HepG2 (cell line): ENCODE data around the gene DENND4B. TPM values are rescaled to one million over a fixed set of nuclear protein-coding genes. Genes with fewer than 3 reads are reported as not detected.
A peak's percentile ranks its signal among the peaks of the same experiment; 100 is the strongest.

Source experiments
- ASH2L ChIP-seq: fragments of 300-600, 200-600 bp; sonication (generic); IDR thresholded peaks from 2 replicates; pipeline ENCODE4 v1.7.0; 2017; ENCODE audit warnings: low read depth, mild to moderate bottlenecking, moderate library complexity, mixed read lengths, low read length; ENCODE audit not compliant: insufficient read length
- CBFB ChIP-seq: sonication (generic); formaldehyde crosslinking; IDR thresholded peaks from 2 replicates; pipeline ENCODE4 v1.4.0; 2020; ENCODE audit warnings: missing genetic modification reagents
- CBX5 ChIP-seq: sonication (generic); formaldehyde crosslinking; IDR thresholded peaks from 2 replicates; pipeline ENCODE4 v1.4.0; 2020; ENCODE audit warnings: missing genetic modification reagents, borderline replicate concordance
- ELF3 ChIP-seq: IDR thresholded peaks from 2 replicates; pipeline ENCODE4 v1.6.1; 2016; ENCODE audit warnings: missing genetic modification reagents, missing compliant biosample characterization
- ETV5 ChIP-seq: IDR thresholded peaks from 2 replicates; pipeline ENCODE4 v1.6.1; 2018; ENCODE audit warnings: missing biosample characterization, missing genetic modification reagents, inconsistent platforms, borderline replicate concordance
- FOSL2 ChIP-seq: sonication (generic); formaldehyde crosslinking; IDR thresholded peaks from 2 replicates; pipeline ENCODE4 v1.4.0; 2020; ENCODE audit warnings: missing genetic modification reagents
- FOXA3 ChIP-seq: IDR thresholded peaks from 2 replicates; pipeline ENCODE4 v1.6.1; 2016; ENCODE audit warnings: missing genetic modification reagents, missing compliant biosample characterization
- HCFC1 ChIP-seq: fragments of 150-350 bp; IDR thresholded peaks from 2 replicates; pipeline ENCODE4 v1.6.1; 2014; ENCODE audit warnings: low read depth, low read length
- HOXA5 ChIP-seq: sonication (generic); formaldehyde crosslinking; IDR thresholded peaks from 2 replicates; pipeline ENCODE4 v1.4.0; 2020; ENCODE audit warnings: missing genetic modification reagents
- IKZF1 ChIP-seq: fragments of 450-650 bp; IDR thresholded peaks from 2 replicates; pipeline ENCODE4 v1.7.1; 2016
- MLLT10 ChIP-seq: sonication (generic); formaldehyde crosslinking; IDR thresholded peaks from 2 replicates; pipeline ENCODE4 v1.4.0; 2020; ENCODE audit warnings: missing genetic modification reagents
- NKX3-1 ChIP-seq: sonication (generic); formaldehyde crosslinking; IDR thresholded peaks from 2 replicates; pipeline ENCODE4 v1.5.0; 2020; ENCODE audit warnings: missing genetic modification reagents
- RAD51 ChIP-seq: fragments of 450-650 bp; IDR thresholded peaks from 2 replicates; pipeline ENCODE4 v1.6.1; 2016; ENCODE audit warnings: borderline replicate concordance
- RBM39 ChIP-seq: fragments of 200-400 bp; formaldehyde crosslinking; IDR thresholded peaks from one replicate; pipeline ENCODE4 v1.6.1; 2018; ENCODE audit warnings: antibody characterized with exemption, mild to moderate bottlenecking, low read depth, low read length; ENCODE audit not compliant: poor library complexity, severe bottlenecking
- SNAPC4 ChIP-seq: sonication (generic); formaldehyde crosslinking; IDR thresholded peaks from 2 replicates; pipeline ENCODE4 v1.4.0; 2020; ENCODE audit warnings: mild to moderate bottlenecking, missing genetic modification reagents
- TAF15 ChIP-seq: fragments of 200-400 bp; formaldehyde crosslinking; IDR thresholded peaks from one replicate; pipeline ENCODE4 v1.6.1; 2018; ENCODE audit warnings: mild to moderate bottlenecking, low read depth, low read length; ENCODE audit not compliant: poor library complexity, severe bottlenecking
- TBX2 ChIP-seq: sonication (generic); formaldehyde crosslinking; IDR thresholded peaks from 2 replicates; pipeline ENCODE4 v1.5.0; 2020; ENCODE audit warnings: missing genetic modification reagents, mild to moderate bottlenecking, borderline replicate concordance
- ZNF224 ChIP-seq: sonication (generic); formaldehyde crosslinking; IDR thresholded peaks from 2 replicates; pipeline ENCODE4 v1.5.0; 2020; ENCODE audit warnings: mild to moderate bottlenecking, missing genetic modification reagents
- ZNF3 ChIP-seq: IDR thresholded peaks from 2 replicates; pipeline ENCODE4 v1.7.0; 2017; ENCODE audit warnings: inconsistent platforms
- ZNF441 ChIP-seq: sonication (generic); formaldehyde crosslinking; IDR thresholded peaks from 2 replicates; pipeline ENCODE4 v1.7.0; 2021; ENCODE audit warnings: missing genetic modification reagents, borderline replicate concordance
- ZNF460 ChIP-seq: sonication (generic); formaldehyde crosslinking; IDR thresholded peaks from 2 replicates; pipeline ENCODE4 v1.5.1; 2020; ENCODE audit warnings: missing genetic modification reagents, mild to moderate bottlenecking, borderline replicate concordance
- ZNF615 ChIP-seq: sonication (generic); formaldehyde crosslinking; IDR thresholded peaks from 2 replicates; pipeline ENCODE4 v1.5.0; 2020; ENCODE audit warnings: mild to moderate bottlenecking, missing genetic modification reagents, borderline replicate concordance
- ZNF746 ChIP-seq: sonication (generic); formaldehyde crosslinking; IDR thresholded peaks from 2 replicates; pipeline ENCODE4 v1.8.0; 2022; ENCODE audit warnings: mild to moderate bottlenecking, missing genetic modification reagents
- ZNF747 ChIP-seq: sonication (generic); formaldehyde crosslinking; IDR thresholded peaks from 2 replicates; pipeline ENCODE4 v1.8.1; 2023; ENCODE audit warnings: missing genetic modification reagents, mild to moderate bottlenecking, borderline replicate concordance
- ZNF781 ChIP-seq: sonication (generic); formaldehyde crosslinking; IDR thresholded peaks from 2 replicates; pipeline ENCODE4 v1.5.1; 2020; ENCODE audit warnings: borderline replicate concordance, mild to moderate bottlenecking, missing genetic modification reagents; ENCODE audit errors: not compliant biosample characterization
- ZNF879 ChIP-seq: sonication (generic); formaldehyde crosslinking; IDR thresholded peaks from 2 replicates; pipeline ENCODE4 v1.8.1; 2023; ENCODE audit warnings: missing genetic modification reagents
- polyA plus RNA-seq, 8 experiments: library from polyadenylated mRNA; depleted of rRNA in 3 of 8; stranded (reverse) in 7 of 8; unstranded in 1 of 8; fragments of >200 nt; fragmentation: Illumina TruSeq in 4 of 8; extraction: Trizol in 4 of 8; gene quantifications; 2 replicates each; pipeline versions ENCODE4 v1.2.1 to v1.2.3, GENCODE V29; 2011 to 2016; ENCODE audit warnings: low read depth in 4 of 8, missing spikeins in 1 of 8, mixed read lengths in 1 of 8; ENCODE audit not compliant: insufficient read depth in 1 of 8
- total RNA-seq, 5 experiments: library from RNA; depleted of rRNA; stranded (reverse); fragments of >200 nt; fragmentation: Illumina TruSeq; extraction: Trizol; gene quantifications; 2 replicates each; pipeline ENCODE4 v1.2.3, GENCODE V29; 2016; ENCODE audit warnings: low read depth in 1 of 5

Gene DENND4B
- total and polyA plus RNA-seq, 2 of the 13 experiments (the other 11 are each of a cell fraction or from before 2014, with no cell fraction given) = 15.1 to 20.3 TPM

DNA sequence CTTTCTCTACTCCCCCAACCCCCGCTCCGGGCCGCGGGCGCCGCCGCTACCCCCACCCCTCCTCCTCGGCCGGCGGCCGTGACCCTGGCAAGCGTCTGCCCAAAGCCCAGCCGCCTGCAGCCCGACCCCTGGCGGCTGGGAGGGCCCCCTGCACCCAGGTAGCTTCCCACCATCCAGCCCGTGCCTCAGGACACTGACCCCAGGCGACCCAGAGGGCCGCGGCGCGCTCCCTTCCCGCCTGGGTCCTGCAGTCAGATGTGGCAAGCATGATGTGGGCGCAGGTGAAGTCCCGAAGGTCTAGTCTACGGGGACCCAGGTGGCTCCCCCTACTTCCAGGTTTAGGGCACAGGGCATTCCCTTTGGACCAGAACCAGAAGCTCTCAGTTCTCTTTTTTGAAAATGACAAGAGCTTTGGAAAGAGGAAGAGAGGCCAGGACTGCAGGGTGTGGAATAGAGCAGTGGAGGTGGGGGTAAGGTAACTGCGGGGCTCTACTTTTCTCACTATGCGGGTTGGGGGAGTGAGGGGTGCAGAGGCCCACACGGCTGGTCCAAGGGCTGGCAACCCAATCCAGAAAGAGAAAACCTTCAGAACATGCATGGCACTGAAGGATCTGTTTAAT is at the start of gene DENND4B (continued):
- TF ChIP-seq CBX5 (CRISPR knock-in tag) = peak; percentile 37; the same call in 1 of the 2 replicates
- no peak for TF ChIP-seq ZNF615 (CRISPR knock-in tag)
- TF ChIP-seq RAD51 = no peak
- no peak for TF ChIP-seq HCFC1
- TF ChIP-seq HOXA5 = 0 out of 2 replicates have a peak, but pooled peaks have one; percentile 50
- TF ChIP-seq ZNF3 (CRISPR knock-in tag) = no peak
- TF ChIP-seq ZNF879 (CRISPR knock-in tag) = no peak
- TF ChIP-seq ASH2L = no peak
- TF ChIP-seq CBFB (CRISPR knock-in tag) = peak; percentile 45; the same call in 1 of the 2 replicates
- no peak for TF ChIP-seq IKZF1
- no peak for TF ChIP-seq ZNF781 (CRISPR knock-in tag)
- TF ChIP-seq ZNF460 (CRISPR knock-in tag) = no peak
- peak; percentile 49 for TF ChIP-seq FOXA3 (CRISPR knock-in tag)
- no peak for TF ChIP-seq NKX3-1 (CRISPR knock-in tag)
- no peak for TF ChIP-seq MLLT10 (CRISPR knock-in tag)
- TF ChIP-seq RBM39 = no peak
- TF ChIP-seq ZNF224 (CRISPR knock-in tag) = no peak
- no peak for TF ChIP-seq SNAPC4 (CRISPR knock-in tag)
- TF ChIP-seq ZNF747 (CRISPR knock-in tag) = peak; percentile 68; the same call in 1 of the 2 replicates
- peak; percentile 27; the same call in 1 of the 2 replicates for TF ChIP-seq ETV5 (CRISPR knock-in tag)
- TF ChIP-seq ZNF441 = 0 out of 2 replicates have a peak, but pooled peaks have one; percentile 20
- peak; percentile 69 for TF ChIP-seq ELF3
- TF ChIP-seq TBX2 = peak; percentile 71
- TF ChIP-seq TAF15 = no peak
- TF ChIP-seq ZNF746 (CRISPR knock-in tag) = no peak
- TF ChIP-seq FOSL2 = peak; percentile 41
